RWPE1 (cell line): Measurements from ENCODE around the gene ARSB.

Experiments
- CTCF ChIA-PET: fragments of 350-600 bp; sonication (Branson Sonifier 250); formaldehyde crosslinking; extraction: SDS; loops from one replicate; lab custom pipeline; 2021; lab: Yijun Ruan, JAX
- POLR2A ChIA-PET: fragments of 400-600 bp; formaldehyde crosslinking; extraction: SDS; loops from one replicate; lab custom pipeline; 2020; ENCODE audit warnings: antibody characterized with exemption; ENCODE audit not compliant: low non-redundant PET; lab: Yijun Ruan, JAX
- DNase-seq: peaks from one replicate; pipeline ENCODE4 v3.0.0; 2012; ENCODE audit warnings: low spot score
- H3K27ac ChIP-seq: fragments of 450-650 bp; 2 replicates; pipeline ENCODE4 v1.5.1; 2017
- CTCF ChIP-seq: fragments of 450-650 bp; conservative IDR thresholded peaks from 2 replicates; pipeline ENCODE4 v1.5.1; 2017; ENCODE audit warnings: low read depth, mild to moderate bottlenecking

ARSB gene

GRCh38 chr5:78781611-78782286 lies 203.4 kb downstream of the ARSB start:
- no peak overlapping the region for H3K27ac ChIP-seq
- no peak for DNase-seq
- CTCF ChIA-PET, result interaction anchor here (1.2 kb wide), 1 partner anchor 21 kb away, joined by 4 read pairs; no protein-coding TSS in a partner anchor
- POLR2A ChIA-PET, result no interaction called here
- no peak for TF ChIP-seq CTCF

- ChIA-PET POLR2A (no interaction called here), CTCF (interaction anchor here (0.8 kb wide), 1 partner anchor 27 kb away, joined by 3 read pairs; no protein-coding TSS in a partner anchor)
- peak overlapping the region; percentile 72 for H3K27ac ChIP-seq
- DNase-seq, result peak; percentile 69
- TF ChIP-seq CTCF, result no peak
These were observed 205.1 kb downstream of the ARSB start for GRCh38 chr5:78779771-78780616.

GRCh38 chr5:78779262-78779661 lies 205.8 kb downstream of the ARSB start:
- no peak for DNase-seq
- POLR2A ChIA-PET, result no interaction called here
- CTCF ChIA-PET, result no interaction called here
- peak overlapping the region; percentile 72 for H3K27ac ChIP-seq
- no peak for TF ChIP-seq CTCF

- H3K27ac ChIP-seq, result peak overlapping the region; percentile 35; the same call in 1 of the 2 replicates
- TF ChIP-seq CTCF, result no peak
- no peak for DNase-seq
- CTCF ChIA-PET, result interaction anchor here (0.7 kb wide), 2 partner anchors 1056 to 1492 kb away, joined by 4 read pairs; no protein-coding TSS in a partner anchor
- POLR2A ChIA-PET, result no interaction called here
These were observed 206.6 kb downstream of the ARSB start for GRCh38 chr5:78778538-78778937.

GRCh38 chr5:78777901-78778300 lies 207.2 kb downstream of the ARSB start:
- DNase-seq, result no peak
- TF ChIP-seq CTCF, result no peak
- H3K27ac ChIP-seq, result no peak overlapping the region
- CTCF ChIA-PET, result interaction anchor here (0.6 to 1.1 kb wide), 2 partner anchors 17 to 140 kb away, joined by 3 to 4 read pairs; no protein-coding TSS in a partner anchor
- POLR2A ChIA-PET, result no interaction called here

GRCh38 chr5:78776637-78777036 lies 208.5 kb downstream of the ARSB start:
- TF ChIP-seq CTCF, result no peak
- no peak overlapping the region for H3K27ac ChIP-seq
- POLR2A ChIA-PET, result no interaction called here
- DNase-seq, result no peak
- CTCF ChIA-PET, result interaction anchor here (0.8 to 1.1 kb wide), 2 partner anchors 16 to 51 kb away, joined by 3 to 4 read pairs; no protein-coding TSS in a partner anchor
